ENCODE results near the gene AQP10. TPM values are rescaled to one million over a fixed set of nuclear protein-coding genes. Genes with fewer than 3 reads are reported as not detected.

The AQP10 gene
- polyA plus RNA-seq, 1 of the 3 experiments (the other 2 are of a cell fraction) = 0.02 TPM

DNA sequence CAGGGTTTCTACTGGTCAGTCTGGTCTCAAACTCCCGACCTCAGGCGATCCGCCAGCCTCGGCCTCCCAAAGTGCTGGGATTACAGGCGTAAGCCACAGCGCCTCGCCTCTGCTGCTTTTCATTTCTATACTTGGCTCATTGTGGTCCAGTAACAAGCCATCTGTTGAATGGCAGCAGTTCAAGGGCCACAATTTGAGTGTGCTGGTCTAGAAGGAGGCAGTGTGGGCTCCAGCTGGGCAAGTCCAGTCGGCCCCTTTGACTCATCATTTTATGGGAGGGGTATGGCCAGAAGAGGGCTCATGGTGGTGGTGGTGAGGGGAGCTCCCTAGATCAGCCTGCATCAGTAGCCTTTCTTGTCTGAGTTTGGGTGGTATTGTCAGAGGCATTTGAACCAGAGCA lies 37.6 kb downstream of the AQP10 start:
- WGBS (ENCODE audit: low lambda C conversion rate) = 95% methylated on average over 8 of the region's 8 CpGs
- Histone ChIP-seq H3K9me3 (no peaks in the 10 kb centered on the region), H3K4me2 (no peak overlapping the region), H3K36me3 (replicated peaks in 1 of 2; ENCODE audit: control insufficient read depth in 1 of 2, insufficient read depth in 2 of 2, low read length in 1 of 2) (no peaks in the 10 kb centered on the region), H3K27ac (ENCODE audit: low read depth in 2 of 2, low read length in 1 of 2) (no peak overlapping the region), H3K9me2 (no peaks in the 10 kb centered on the region), H4K20me1 (ENCODE audit: insufficient read depth) (no peaks in the 10 kb centered on the region), H3K9ac (no peak overlapping the region), H3K4me1 (ENCODE audit: control insufficient read depth in 1 of 2, insufficient read depth in 2 of 2, low read depth in 1 of 2, low read length in 1 of 2) (no peaks in the 10 kb centered on the region), H3K27me3 (ENCODE audit: insufficient read depth) (no peaks in the 10 kb centered on the region), H3F3A (replicated peaks; ENCODE audit: insufficient read depth) (no peaks in the 10 kb centered on the region), H2AFZ (ENCODE audit: low read depth) (no peak overlapping the region), H3K4me3 (ENCODE audit: low read depth in 2 of 2, low read length in 1 of 2) (no peak overlapping the region), H3K79me2 (ENCODE audit: insufficient read depth) (no peaks in the 10 kb centered on the region)
- ChIA-PET POLR2A (no interaction called here), CTCF (no interaction called here)
- DNase-seq = no peak
- TF ChIP-seq TAF1 (IDR thresholded peaks at IDR 0.05; ENCODE audit: borderline replicate concordance, low read depth, low read length) (no peak), GABPA (IDR thresholded peaks at IDR 0.05; ENCODE audit: low read depth) (no peak), MXI1 (IDR thresholded peaks at IDR 0.05; ENCODE audit: low read depth, low read length) (no peak), SIN3A (IDR thresholded peaks at IDR 0.05; ENCODE audit: borderline replicate concordance, low read depth, low read length) (no peak), TEAD4 (IDR thresholded peaks at IDR 0.05; ENCODE audit: borderline replicate concordance, insufficient read depth) (no peak), FOXJ3 (CRISPR knock-in tag; IDR thresholded peaks at IDR 0.05) (no peak), RXRA (IDR thresholded peaks at IDR 0.05; ENCODE audit: borderline replicate concordance, low read depth) (no peak)
- TF ChIP-seq, protein P1, sequence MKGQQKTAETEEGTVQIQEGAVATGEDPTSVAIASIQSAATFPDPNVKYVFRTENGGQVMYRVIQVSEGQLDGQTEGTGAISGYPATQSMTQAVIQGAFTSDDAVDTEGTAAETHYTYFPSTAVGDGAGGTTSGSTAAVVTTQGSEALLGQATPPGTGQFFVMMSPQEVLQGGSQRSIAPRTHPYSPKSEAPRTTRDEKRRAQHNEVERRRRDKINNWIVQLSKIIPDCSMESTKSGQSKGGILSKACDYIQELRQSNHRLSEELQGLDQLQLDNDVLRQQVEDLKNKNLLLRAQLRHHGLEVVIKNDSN (IDR thresholded peaks at IDR 0.05; ENCODE audit: borderline replicate concordance, low read depth) = no peak
- TF ChIP-seq, protein P2, sequence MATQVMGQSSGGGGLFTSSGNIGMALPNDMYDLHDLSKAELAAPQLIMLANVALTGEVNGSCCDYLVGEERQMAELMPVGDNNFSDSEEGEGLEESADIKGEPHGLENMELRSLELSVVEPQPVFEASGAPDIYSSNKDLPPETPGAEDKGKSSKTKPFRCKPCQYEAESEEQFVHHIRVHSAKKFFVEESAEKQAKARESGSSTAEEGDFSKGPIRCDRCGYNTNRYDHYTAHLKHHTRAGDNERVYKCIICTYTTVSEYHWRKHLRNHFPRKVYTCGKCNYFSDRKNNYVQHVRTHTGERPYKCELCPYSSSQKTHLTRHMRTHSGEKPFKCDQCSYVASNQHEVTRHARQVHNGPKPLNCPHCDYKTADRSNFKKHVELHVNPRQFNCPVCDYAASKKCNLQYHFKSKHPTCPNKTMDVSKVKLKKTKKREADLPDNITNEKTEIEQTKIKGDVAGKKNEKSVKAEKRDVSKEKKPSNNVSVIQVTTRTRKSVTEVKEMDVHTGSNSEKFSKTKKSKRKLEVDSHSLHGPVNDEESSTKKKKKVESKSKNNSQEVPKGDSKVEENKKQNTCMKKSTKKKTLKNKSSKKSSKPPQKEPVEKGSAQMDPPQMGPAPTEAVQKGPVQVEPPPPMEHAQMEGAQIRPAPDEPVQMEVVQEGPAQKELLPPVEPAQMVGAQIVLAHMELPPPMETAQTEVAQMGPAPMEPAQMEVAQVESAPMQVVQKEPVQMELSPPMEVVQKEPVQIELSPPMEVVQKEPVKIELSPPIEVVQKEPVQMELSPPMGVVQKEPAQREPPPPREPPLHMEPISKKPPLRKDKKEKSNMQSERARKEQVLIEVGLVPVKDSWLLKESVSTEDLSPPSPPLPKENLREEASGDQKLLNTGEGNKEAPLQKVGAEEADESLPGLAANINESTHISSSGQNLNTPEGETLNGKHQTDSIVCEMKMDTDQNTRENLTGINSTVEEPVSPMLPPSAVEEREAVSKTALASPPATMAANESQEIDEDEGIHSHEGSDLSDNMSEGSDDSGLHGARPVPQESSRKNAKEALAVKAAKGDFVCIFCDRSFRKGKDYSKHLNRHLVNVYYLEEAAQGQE (IDR thresholded peaks at IDR 0.05; ENCODE audit: low read depth, low read length) = no peak

DNA sequence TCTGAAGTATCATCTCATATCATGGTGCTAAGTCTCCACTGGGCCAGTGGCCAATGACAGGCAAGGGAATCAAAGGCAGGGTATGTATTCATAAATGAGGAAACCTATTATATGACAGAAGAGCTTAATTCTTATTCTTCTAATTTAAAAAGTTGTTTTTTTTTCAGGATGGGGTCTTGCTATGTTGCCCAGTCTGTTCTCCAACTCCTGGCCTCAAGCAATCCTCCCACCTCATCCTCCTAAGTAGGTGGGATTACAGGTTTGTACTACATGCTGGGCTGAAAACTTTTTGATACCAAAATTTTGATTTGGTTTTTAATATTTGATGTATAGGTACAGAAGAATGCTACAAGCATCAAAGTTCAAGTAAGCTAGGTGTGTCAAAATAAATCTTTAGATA lies 39.4 kb downstream of the AQP10 start:
- H3K36me3 ChIP-seq (replicated peaks in 1 of 2; ENCODE audit: control insufficient read depth in 1 of 2, insufficient read depth in 2 of 2, low read length in 1 of 2) = no peaks in the 10 kb centered on the region
- no peaks in the 10 kb centered on the region for H4K20me1 ChIP-seq (ENCODE audit: insufficient read depth)
- no peaks in the 10 kb centered on the region for H3K9me2 ChIP-seq
- no peak for DNase-seq
- no peak overlapping the region for H2AFZ ChIP-seq (ENCODE audit: low read depth)
- no peaks in the 10 kb centered on the region for H3F3A ChIP-seq (replicated peaks; ENCODE audit: insufficient read depth)
- POLR2A ChIA-PET = no interaction called here
- no peaks in the 10 kb centered on the region for H3K79me2 ChIP-seq (ENCODE audit: insufficient read depth)
- H3K4me1 ChIP-seq (ENCODE audit: control insufficient read depth in 1 of 2, insufficient read depth in 2 of 2, low read depth in 1 of 2, low read length in 1 of 2) = no peaks in the 10 kb centered on the region
- H3K27me3 ChIP-seq (ENCODE audit: insufficient read depth) = no peaks in the 10 kb centered on the region
- CTCF ChIA-PET = interaction anchor here (1.2 to 2.1 kb wide), 2 partner anchors 25 to 31 kb away, joined by 4 to 12 read pairs; no protein-coding TSS in a partner anchor
- H3K9ac ChIP-seq = no peak overlapping the region
- no peak overlapping the region for H3K4me2 ChIP-seq
- no peaks in the 10 kb centered on the region for H3K9me3 ChIP-seq
- TF ChIP-seq SIN3A (IDR thresholded peaks at IDR 0.05; ENCODE audit: borderline replicate concordance, low read depth, low read length) = no peak
- TF ChIP-seq GATA2 (CRISPR knock-in tag; IDR thresholded peaks at IDR 0.05) = no peak
- TF ChIP-seq, protein P1 (IDR thresholded peaks at IDR 0.05; ENCODE audit: borderline replicate concordance, low read depth) = no peak
- TF ChIP-seq, protein P3, sequence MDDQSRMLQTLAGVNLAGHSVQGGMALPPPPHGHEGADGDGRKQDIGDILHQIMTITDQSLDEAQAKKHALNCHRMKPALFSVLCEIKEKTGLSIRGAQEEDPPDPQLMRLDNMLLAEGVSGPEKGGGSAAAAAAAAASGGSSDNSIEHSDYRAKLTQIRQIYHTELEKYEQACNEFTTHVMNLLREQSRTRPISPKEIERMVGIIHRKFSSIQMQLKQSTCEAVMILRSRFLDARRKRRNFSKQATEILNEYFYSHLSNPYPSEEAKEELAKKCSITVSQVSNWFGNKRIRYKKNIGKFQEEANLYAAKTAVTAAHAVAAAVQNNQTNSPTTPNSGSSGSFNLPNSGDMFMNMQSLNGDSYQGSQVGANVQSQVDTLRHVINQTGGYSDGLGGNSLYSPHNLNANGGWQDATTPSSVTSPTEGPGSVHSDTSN (IDR thresholded peaks at IDR 0.05) = no peak
- no peak for TF ChIP-seq CHD2 (IDR thresholded peaks at IDR 0.05; ENCODE audit: low read length, partially characterized antibody)
- no peak for TF ChIP-seq GABPA (IDR thresholded peaks at IDR 0.05; ENCODE audit: low read depth)
- TF ChIP-seq RCOR1 (IDR thresholded peaks at IDR 0.05; ENCODE audit: low read length) = no peak
- TF ChIP-seq, protein P2 (IDR thresholded peaks at IDR 0.05; ENCODE audit: low read depth, low read length) = no peak
- TF ChIP-seq, protein P4, sequence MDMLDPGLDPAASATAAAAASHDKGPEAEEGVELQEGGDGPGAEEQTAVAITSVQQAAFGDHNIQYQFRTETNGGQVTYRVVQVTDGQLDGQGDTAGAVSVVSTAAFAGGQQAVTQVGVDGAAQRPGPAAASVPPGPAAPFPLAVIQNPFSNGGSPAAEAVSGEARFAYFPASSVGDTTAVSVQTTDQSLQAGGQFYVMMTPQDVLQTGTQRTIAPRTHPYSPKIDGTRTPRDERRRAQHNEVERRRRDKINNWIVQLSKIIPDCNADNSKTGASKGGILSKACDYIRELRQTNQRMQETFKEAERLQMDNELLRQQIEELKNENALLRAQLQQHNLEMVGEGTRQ (IDR thresholded peaks at IDR 0.05; ENCODE audit: borderline replicate concordance, low read depth, low read length) = no peak
- no peak overlapping the region for H3K4me3 ChIP-seq (ENCODE audit: low read depth in 2 of 2, low read length in 1 of 2)
- no peak overlapping the region for H3K27ac ChIP-seq (ENCODE audit: low read depth in 2 of 2, low read length in 1 of 2)
